GM19397 (cell line): ENCODE measurements around the gene BHLHE41.

Experiments
- ATAC-seq: cut with Tn5 transposase; IDR thresholded peaks from one replicate; pipeline ENCODE4 v1.9.1; 2021; ENCODE audit warnings: mild to moderate bottlenecking, moderate library complexity; ENCODE audit not compliant: unreplicated experiment

The BHLHE41 gene

DNA sequence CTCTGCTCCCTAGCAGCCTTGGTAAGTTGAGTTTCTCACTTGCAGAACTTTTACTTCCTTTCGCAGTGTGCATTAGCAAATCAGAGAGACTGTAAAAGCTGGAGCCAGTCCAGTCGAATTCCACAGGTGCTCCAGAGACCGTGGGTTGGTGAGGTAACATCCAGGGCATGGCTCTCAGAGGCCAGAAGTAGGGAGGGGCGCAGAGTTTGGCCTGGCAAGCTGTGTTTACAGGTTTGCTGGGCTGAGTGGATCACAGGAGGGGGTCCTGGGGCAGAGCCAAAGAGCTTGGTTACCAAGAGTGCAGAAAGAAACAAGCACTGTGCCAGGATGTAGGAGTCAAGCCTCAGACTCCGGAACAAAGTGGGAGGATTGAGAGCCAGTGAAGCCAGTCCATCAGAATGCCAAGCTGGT is 10.2 kb upstream of the BHLHE41 start:
- ATAC-seq, result no peak

DNA sequence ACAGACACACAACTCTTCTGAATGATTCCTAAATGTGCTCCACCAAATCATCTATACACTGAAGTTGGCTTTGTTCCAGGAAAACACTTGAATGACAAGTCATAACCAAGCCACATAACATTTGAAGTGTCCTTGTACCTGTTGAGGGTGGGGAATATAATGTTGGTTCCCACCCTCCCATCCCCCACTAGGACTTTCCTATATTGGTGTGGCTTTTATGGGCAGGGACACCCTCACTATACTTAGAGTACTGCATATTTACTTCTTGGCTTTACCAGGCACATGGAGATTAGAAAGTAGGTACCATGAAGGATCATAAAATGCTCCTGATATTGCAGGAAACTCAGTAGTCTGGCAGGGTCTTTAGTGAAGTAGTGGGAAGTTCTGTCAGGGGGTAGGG is 9.7 kb upstream of the BHLHE41 start:
- no peak for ATAC-seq

DNA sequence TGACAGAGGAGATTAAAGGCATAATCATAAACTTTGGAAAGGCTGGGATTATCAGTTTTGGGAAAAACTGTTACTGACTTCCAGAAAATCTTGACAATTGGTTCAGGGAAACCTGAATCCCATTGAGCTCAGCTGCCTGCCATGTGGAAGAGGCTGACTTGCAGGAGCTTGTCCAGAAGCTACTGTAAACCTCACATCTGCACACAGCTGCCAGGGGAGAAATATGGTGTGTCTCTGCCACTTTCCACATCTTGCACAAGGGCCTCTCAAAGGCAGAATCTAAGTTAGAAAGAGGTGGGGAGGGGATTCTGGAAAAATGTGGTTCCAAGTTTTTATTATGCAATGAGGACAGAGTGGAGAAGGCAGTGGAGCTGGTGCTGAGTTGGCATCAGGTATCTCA is 8.7 kb upstream of the BHLHE41 start:
- ATAC-seq, result no peak

DNA sequence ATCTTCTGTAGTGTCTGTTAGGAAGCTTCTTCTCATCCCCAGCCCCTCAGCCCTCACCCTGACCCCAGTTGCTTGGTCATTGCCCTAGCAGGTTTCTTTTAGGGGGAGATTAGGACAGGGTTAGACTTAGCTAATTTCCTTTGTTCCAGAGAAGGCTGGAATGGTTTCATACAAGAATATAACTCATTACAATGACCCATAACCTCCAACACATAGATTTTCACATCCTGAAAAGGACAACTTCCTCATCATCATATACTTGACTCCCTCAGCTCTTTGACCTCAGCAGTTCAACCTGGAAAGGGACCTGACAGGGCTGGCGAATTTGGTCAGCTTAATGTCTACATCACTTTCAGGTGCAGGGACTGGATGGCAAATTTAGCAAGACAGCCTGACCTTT is 8.0 kb upstream of the BHLHE41 start:
- no peak for ATAC-seq

DNA sequence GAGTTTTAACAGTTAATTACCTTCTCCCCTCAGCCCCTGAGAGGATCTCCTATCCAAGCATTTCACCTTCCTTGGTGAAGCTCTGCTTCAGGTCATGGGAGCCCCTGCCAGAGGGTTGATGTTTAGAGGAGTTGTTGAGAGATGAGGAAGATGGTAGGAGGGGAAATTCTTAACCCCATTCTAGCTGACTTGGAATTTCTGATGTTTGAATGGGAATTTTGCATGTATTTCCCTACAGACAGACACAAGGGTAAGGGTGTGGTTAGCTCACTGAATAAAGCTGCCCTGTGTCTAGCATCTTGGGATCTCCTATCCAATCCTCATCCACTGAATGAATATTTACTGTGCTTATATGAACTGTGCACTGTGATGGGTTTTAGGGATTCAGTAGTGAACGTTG is 7.1 kb upstream of the BHLHE41 start:
- no peak for ATAC-seq

DNA sequence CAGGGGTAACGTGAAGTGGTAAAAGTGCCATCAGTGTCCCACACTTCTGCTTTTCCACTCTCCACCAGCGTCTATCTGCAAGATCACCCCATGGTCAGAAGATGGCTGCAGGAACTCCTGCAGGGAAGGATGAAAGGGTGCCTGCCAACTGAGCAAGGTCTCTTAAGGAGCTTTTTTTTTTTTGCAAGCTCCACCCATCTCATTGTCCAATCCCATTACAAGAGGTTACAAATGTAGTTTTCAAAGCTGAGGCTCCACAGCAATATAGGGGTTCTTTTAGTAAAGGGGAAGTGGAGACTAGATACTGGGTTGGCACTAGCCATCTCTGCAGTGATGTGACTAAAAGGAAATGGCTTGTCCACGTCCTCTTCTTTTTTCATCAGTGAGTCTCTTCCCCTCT is 5.9 kb upstream of the BHLHE41 start:
- no peak for ATAC-seq

DNA sequence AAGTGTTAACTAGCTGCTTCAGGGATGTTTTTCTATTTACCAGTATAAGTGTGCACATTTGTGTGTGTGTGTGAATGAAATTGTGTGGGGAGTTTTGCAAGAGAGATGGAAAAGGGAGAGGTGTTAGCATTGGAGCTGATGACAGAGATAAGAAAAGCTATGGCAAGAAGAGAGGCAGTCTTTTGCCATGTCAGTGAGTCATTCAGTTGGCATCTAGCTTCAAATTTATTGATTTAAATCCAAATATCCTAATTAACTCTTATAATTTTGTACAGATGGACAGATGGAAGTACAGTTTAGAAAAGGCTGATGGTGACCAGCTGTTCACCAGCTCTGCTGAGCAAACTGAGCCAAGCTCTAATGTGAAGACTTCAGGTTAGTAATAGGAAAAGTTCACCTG is 3.3 kb upstream of the BHLHE41 start:
- no peak for ATAC-seq

DNA sequence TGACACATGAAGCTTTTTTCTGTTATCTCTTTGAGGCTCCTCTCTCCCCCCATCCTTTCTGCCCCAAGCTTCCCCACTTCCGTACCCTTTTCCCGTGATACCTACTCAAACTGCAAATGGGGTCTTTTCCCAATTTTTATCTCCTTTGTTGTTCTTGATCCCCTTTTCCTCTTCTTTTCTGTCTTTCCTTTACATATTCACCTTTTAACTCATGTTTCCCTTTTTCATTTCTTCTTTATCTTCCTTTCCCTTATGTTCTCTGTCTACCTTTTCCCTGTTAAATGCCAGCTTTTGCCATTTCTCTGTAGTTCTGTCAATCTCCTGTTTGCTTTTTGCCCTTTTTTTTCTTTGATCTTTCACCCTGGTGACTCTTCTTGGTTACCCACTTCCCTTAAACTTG is 2.6 kb upstream of the BHLHE41 start:
- no peak for ATAC-seq

DNA sequence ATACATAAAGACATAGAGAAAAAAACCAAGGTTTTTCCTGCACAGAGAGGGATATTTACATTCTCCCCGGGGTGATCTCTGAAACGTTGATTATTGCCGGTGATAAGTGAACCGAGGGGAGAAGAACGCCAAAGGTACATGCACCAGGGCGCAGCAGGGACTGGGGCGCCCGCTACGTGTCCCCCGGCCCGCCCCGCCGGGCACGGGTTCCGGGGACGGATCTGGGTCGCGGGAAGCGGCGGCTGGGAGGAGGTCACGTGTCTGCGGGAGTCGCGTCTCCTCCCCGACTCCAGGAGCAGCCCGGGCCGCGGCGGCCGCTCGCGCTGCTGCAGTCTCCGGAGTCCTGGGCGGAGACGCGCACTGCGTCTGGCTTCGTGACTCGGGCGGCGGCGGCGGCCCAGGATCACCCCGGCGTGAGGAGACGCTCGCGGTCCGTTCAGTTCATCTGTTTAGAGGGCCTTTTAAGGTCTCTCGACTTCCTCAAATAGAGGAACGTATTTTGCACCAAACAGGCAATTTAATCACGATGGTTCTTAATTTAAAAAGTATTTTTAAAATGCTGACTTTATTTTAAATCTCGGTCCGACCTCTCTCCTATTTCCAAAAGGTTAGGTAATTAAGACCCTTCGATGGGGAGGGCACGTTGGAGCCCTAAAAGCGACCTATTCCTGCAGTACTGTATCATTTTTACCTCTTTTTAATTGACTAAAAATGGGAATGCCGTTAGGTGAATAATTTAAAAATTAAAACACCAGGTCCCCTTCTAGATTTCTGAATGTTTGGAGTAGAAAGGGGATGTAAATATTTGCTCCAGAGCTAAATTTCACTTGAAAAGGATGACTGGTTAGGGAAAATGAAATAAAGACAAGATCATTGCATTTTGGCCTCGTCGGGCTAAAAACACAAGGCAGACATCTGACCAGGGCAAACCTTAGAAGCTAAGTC is 1.8 kb upstream of the BHLHE41 start:
- peak; percentile 42 for ATAC-seq

DNA sequence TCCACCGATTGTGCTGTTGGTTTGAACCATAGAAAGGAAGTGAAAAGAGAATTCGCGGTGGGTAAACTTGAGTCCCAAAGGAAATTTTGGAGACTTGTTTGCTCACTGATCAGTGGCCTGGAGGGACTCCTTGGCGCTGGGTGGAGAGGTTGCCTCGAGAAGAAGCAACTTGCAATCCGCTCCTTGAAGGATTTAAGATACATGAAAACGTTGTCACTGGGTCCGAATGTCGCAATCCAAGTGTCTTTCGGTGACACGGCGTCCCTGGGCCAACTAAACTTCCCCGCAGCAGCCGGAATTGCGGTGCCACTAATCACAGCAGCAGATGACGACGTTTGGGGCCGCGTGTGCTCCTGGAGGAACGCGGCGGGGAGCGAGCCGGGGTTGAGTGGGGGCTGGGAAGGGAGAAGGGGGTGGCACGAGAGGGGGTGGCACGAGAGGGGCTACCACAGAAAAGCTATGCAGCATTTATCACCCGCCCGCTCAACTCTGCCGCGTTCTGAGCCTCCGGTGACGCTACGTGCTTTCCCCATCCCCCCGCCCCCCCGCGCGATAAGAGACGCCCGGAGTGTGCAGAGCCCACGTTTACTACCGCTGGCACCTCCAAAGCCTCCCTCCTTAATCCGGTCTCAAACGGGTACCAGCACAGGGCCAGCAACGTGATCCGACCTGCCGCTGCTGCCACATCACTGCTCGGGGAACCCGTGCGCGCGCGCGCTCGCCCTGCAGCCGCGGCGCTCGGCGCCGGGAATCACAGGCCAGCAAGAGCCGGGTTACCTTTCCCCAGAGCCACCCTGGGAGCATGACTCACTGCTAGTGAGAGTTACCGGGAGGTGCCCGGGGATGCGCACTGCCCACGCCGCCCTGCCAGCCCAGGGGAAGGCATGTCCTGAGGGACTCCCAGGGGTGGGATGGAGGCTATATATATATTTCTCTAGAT is 833 bp upstream of the BHLHE41 start:
- peak; percentile 27 for ATAC-seq

DNA sequence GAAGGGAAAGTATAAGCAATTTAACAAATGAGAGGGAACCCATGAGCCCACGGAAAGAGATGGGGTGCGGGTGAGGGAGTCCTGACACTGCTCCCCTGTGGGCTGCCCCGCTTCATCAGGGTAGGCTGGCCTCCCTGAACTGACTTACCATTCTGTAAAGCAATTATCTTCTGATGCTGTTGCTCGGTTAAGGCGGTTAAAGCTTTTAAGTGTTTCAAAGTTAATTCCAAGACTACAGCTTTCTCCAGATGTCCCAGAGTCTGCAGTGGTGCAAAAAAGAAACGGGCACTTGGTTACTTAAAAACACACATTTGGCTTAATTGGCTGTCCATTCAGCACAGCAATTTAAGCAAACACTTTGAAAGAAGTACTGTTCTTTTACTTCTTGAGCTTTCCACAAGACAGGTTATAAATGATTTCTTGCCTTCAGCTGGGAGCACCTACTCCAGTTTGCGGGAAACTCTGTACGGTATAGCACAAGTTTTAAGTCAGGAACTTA is 1.3 kb downstream of the BHLHE41 start:
- ATAC-seq, result no peak

DNA sequence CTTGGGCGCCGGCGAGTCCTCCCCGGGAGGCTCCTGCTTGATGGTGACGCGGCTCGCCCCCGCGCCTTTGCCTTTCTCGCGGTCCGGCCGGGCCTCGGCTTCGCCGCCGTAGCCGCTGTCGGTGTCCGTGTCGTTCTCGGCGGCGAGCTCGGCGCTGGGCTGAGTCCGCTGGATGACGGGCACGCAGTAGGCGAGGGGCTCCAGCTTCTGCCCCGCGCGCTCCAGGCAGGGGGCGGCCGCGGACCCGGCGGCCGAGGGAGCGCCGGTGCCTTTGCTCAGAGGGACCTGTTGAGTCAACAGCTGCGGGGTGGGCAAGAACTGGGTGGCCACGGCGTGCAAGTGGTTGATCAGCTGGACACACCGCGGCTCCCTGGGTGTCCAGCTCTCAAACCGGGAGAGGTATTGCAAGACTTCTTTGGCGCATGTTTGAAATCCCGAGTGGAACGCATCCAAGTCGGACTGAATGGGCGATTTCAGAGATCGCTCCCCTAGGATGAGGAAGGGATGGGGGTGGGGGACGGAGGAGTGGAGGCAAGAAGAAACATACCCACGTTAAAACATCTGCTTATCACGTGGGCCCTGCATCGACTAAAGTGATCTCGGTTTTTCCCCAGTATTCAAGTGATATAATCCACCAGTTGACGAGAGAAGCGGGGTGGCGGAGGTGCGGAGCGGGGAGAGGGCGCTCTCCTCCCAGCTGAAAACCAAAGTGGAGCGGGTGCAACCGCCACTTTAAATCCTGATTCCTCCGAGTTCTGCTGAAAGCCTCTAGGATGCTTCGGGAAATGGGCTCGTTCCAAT is 2.0 kb downstream of the BHLHE41 start:
- peak; percentile 24 for ATAC-seq

DNA sequence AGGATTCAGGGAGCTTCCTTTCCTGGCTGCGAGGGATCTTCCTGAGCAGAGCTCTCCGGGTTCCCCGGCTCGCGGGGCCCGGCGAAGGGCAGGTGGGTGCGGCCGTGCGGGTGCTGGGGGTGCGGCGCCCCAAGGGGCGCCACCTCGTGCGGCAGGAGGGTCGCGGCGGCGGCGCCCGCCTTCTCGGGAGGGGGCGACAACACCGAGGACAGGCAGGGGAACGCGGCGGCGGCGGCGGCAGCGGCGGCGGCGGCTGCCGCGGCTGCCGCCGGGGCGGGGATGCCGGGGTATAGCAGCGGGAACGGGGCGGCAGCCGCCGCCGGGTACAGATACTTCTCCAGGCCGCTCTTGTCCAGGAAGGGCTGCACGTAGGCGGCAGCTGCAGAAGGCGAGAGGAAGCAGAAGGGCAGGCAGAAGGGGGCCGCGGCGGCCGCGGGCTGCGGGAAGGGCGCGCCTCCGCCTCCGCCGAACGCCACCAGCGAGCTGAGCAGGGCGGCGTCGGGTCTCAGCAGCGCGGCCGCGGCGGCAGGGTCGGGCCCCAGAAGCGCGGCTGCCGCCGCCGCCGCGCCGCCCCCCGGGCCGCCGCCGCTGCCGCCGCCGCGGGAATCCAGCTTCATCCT is 2.7 kb downstream of the BHLHE41 start:
- ATAC-seq, result peak; percentile 27

DNA sequence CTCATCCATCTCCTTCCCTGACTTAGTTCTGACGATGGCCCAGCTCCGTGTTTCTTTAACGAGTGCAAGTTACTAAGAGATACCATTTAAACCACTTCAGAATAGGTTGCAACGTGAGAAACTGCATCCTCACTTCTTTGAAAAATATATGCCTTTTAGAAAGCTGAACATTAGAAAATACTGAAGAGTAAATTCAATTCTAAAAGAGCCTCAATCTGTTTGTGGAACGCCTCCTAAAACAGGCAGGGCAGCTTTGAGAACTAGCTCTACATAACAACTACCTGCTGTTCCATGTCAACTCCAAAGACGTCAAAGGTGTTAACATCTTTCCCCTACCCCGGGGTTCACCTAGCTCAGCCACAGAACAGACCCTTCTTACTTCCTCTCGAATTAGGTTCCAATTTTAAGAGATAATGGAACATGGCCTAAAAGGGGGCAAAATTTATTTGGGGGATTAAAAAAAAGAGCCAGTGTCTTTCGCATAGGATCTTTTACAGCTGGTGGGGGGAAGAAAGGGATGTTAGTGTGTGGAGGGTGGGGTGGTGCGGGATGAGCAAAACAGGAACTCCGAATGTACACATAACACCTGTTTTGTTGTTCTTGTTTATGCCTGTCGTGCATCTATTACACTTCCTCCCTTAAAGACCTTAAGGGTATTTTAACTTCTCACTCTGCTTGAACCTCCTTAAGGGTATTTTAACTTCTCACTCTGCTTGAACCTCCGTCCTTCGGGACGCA is 3.3 kb downstream of the BHLHE41 start:
- no peak for ATAC-seq

DNA sequence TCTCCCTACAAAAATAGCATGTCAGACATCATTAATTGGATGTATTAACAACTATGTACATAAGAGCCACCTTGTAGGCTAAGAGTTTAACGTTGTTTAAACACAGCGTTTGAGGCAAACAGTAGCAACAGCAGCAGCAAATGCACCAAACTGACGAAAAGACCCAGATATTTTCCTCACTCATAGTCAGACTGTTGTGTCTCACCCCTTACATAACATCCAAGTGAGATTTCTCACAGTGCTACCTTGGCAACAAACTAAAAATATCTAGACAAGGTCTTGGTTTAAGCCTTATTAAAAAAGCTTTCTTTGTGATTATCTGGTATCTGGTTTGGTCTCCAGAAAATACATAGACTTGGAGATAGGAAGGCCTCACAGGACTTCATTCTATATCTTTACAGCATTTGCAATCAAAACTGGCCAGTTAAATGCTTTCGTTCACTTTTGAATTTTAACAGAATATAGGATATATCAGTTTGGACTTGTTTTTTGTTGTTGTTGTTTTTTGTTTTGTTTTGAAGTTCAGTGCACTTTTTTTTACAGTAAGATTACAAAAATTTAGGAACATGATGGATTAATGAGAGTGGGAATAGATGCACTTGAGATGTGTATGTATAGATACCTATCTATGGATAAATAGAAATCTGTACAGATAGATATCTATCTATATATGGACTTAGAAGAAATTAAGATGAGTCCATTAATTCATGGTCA is 4.1 kb downstream of the BHLHE41 start:
- ATAC-seq, result no peak

DNA sequence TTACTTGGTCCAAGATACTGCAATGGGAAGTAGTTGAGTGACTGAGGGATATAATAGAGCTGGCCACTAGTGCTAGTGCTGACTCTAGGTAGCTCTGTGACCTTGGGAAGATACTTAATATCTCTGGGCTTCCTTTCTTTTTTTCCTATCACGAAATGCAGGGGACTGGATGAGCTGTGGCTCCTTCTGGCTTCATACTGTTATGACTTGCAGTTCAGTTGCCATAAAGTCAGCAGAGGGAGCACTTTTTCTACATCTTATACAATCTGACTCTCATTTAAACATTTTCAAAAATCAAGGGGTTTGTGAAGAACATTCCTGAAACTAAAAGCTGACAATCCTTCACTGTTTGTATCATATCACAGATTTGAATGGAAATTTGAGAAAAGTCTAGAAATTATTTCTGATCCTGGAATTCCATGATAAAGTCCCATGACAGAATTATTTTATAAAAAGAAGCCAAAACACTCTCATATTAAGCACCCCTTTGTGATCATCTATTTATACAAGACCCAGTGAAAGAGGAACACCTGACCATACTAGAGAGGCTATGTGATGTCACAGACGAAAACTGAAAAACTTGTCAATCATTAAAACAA is 5.3 kb downstream of the BHLHE41 start:
- ATAC-seq, result no peak

DNA sequence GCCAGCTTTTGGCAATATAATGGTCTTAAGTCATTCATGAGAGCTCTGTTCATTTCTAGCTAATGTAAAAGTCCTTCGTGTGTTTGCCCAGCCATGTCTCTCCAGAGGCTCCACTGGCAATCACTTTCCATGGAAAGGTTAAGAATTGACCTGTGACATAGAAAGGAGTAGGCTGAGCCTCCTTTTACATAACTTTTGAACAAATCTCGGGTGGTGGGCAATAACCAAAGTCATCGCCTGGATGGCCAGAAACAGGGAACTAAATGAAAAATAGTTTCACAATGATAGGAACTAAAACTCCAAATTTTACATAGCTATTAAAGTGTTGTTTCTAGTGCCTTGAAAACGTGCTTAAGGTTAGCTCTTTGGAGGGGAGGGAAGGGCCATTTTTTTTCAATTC is 6.5 kb downstream of the BHLHE41 start:
- no peak for ATAC-seq

DNA sequence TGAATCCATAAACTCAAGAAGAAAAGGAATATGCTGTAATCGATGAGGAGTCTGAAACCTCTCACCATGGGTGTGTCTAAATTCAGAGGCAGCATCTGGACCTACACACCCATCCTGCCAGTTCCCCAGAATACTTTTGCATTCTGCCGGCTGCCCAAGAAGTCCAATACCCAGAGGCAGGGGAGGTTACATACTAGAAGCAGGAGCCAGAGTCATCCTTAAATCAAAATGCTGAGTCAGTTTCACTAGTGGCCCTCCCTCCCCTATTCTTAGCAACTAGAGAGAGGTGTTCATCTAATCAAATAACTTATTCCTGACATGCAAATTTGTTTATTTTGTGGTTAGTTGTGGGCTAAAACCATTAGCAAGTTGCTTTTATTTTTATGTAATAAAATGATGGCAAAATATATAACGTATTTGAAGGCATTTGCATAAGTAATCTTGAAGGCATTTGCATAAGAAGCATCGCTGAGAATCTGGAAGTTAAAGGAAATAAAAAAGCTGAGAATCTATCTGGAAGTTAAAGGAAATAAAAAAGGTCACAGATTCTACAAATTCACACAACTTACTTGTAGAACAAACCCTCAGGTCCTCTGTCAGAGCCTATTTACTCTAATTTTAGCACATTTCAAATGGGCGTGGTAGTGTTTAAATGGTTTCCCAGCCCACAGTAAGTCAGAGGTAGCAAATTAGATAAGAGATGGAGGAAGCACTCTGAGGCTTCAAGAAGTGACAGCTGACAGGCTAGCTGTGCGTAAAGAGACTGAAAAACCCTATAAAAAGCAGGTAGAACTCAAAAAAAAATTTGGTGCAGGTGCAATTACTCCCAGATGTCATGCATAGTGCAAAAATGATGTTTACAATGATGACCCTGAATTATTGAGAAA is 7.8 kb downstream of the BHLHE41 start:
- ATAC-seq, result no peak
